ENCODE measurements around the gene TNS3. TPM values are rescaled to one million over a fixed set of nuclear protein-coding genes. Genes with fewer than 3 reads are reported as not detected.

TNS3 gene
- polyA plus RNA-seq, 3 donors: 5.2 to 30.3 (median 7.9) TPM

DNA sequence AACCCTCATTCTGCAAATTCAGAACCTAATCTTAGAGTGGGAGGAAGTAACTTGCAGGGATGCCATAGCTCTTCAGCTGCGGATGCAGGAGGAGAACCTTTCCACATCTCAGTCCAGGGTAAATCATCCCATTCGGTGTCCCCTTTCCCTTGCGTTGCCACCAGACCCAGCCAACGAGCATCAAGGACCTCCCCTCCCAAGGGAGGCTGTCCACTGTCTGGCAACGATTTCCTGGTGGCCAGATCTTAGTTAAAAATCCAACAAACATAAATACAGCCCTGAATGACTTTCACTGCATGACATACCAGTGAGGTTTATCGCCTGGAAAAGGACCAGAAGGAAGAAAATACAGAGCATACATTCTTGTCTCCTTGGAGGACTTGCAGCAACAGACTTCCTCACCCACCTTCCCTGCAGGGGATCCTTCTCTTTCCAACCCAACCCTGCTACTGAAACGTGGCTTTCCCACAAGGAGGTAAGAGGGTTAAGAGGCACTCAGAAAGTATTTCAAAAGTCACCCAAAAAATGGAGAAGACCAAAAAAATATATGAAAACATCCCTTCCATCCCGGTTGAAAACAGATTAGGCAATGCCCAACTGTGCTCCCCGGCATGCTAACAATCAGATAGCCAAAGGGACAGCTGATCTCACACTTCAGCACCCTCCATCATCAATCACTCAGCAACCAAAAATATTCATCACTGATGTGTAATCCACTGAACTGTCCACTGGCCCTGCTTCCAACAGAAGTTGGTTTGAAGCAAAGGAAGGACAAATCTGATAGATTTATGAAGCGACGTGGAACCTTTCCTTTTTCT is 206.6 kb downstream of the TNS3 start:
- Mint-ChIP-seq H3K4me1 (peaks cover 2% of the 10 kb centered on the region), H3K27ac (peak overlapping the region in 4 of 7 donors; percentile 16 to 57 (median 32)), H3K4me3 (no peak overlapping the region), H3K9me3 (no peaks in the 10 kb centered on the region), H3K27me3 (ENCODE audit: low read depth in 3 of 3) (peaks cover 0 to 2% (median 0%) of the 10 kb centered on the region in 3 donors), H3K36me3 (peaks cover 55 to 77% of the 10 kb centered on the region in 2 donors)
- Histone ChIP-seq H3K4me2 (replicated peaks; ENCODE audit: extremely low read depth, low read length, poor library complexity, severe bottlenecking) (no peak overlapping the region), H2AFZ (ENCODE audit: insufficient read depth, low read depth, low read length, poor library complexity, severe bottlenecking) (no peak overlapping the region), H3K79me2 (ENCODE audit: insufficient read depth, low read length) (no peaks in the 10 kb centered on the region), H3K4me1 (ENCODE audit: control insufficient read depth in 1 of 2, insufficient read depth in 2 of 2, low read length in 2 of 2) (no peaks in the 10 kb centered on the region), H3K9me3 (replicated peaks in 1 of 2; ENCODE audit: control insufficient read depth in 1 of 2, insufficient read depth in 1 of 2, low read length in 2 of 2) (no peaks in the 10 kb centered on the region), H3K9ac (ENCODE audit: insufficient read depth, low read length, poor library complexity, severe bottlenecking) (no peak overlapping the region), H3K27ac (ENCODE audit: low read depth in 1 of 2, low read length in 2 of 2) (no peak overlapping the region), H3K4me3 (replicated peaks in 1 of 3; ENCODE audit: low read depth in 2 of 3, low read length in 3 of 3) (no peak overlapping the region), H3K27me3 (ENCODE audit: control insufficient read depth in 2 of 2, insufficient read depth in 2 of 2, low read length in 2 of 2) (no peaks in the 10 kb centered on the region), H4K20me1 (ENCODE audit: insufficient read depth, low read length) (peaks cover 94% of the 10 kb centered on the region), H3K36me3 (replicated peaks in 1 of 2; ENCODE audit: control insufficient read depth in 1 of 2, insufficient read depth in 2 of 2, low read length in 2 of 2) (peaks cover 46 to 96% of the 10 kb centered on the region in 2 donors)
- intact Hi-C loops (cut with micrococcal nuclease): no loop called here
- TF ChIP-seq, protein P1, sequence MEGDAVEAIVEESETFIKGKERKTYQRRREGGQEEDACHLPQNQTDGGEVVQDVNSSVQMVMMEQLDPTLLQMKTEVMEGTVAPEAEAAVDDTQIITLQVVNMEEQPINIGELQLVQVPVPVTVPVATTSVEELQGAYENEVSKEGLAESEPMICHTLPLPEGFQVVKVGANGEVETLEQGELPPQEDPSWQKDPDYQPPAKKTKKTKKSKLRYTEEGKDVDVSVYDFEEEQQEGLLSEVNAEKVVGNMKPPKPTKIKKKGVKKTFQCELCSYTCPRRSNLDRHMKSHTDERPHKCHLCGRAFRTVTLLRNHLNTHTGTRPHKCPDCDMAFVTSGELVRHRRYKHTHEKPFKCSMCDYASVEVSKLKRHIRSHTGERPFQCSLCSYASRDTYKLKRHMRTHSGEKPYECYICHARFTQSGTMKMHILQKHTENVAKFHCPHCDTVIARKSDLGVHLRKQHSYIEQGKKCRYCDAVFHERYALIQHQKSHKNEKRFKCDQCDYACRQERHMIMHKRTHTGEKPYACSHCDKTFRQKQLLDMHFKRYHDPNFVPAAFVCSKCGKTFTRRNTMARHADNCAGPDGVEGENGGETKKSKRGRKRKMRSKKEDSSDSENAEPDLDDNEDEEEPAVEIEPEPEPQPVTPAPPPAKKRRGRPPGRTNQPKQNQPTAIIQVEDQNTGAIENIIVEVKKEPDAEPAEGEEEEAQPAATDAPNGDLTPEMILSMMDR (IDR thresholded peaks at IDR 0.05): no peak
- 92% methylated on average over 6 of the region's 11 CpGs for WGBS (ENCODE audit: insufficient coverage)
- DNase-seq: no peak

DNA sequence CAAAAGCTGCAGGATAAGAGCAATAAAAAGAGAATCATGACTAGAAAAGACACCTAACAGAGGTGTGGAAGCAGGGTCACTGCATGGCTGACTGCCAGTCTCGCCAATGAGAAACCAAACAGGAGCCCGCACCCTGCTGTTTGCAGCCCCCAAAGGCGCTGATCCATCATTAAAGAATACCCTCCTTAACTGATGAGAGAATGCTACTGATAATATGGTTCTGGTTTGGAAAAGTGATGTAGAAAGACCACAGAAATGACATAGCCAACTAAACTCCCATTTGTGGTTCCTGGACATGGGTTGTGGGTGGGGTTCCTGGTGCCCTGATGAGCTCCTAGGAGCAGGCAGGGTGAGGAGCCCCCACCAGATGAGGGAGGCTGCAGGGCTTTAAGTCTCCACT is 207.4 kb downstream of the TNS3 start:
- Histone ChIP-seq H3K4me1 (ENCODE audit: control insufficient read depth in 1 of 2, insufficient read depth in 2 of 2, low read length in 2 of 2) (no peaks in the 10 kb centered on the region), H3K27ac (ENCODE audit: low read depth in 1 of 2, low read length in 2 of 2) (no peak overlapping the region), H4K20me1 (ENCODE audit: insufficient read depth, low read length) (peaks cover 92% of the 10 kb centered on the region), H3K4me2 (replicated peaks; ENCODE audit: extremely low read depth, low read length, poor library complexity, severe bottlenecking) (no peak overlapping the region), H3K36me3 (replicated peaks in 1 of 2; ENCODE audit: control insufficient read depth in 1 of 2, insufficient read depth in 2 of 2, low read length in 2 of 2) (peaks cover 44 to 96% of the 10 kb centered on the region in 2 donors), H3K27me3 (ENCODE audit: control insufficient read depth in 2 of 2, insufficient read depth in 2 of 2, low read length in 2 of 2) (no peaks in the 10 kb centered on the region), H3K79me2 (ENCODE audit: insufficient read depth, low read length) (no peaks in the 10 kb centered on the region), H3K9me3 (replicated peaks in 1 of 2; ENCODE audit: control insufficient read depth in 1 of 2, insufficient read depth in 1 of 2, low read length in 2 of 2) (no peaks in the 10 kb centered on the region), H2AFZ (ENCODE audit: insufficient read depth, low read depth, low read length, poor library complexity, severe bottlenecking) (no peak overlapping the region), H3K4me3 (replicated peaks in 1 of 3; ENCODE audit: low read depth in 2 of 3, low read length in 3 of 3) (no peak overlapping the region), H3K9ac (ENCODE audit: insufficient read depth, low read length, poor library complexity, severe bottlenecking) (no peak overlapping the region)
- Mint-ChIP-seq H3K4me1 (peaks cover 2% of the 10 kb centered on the region), H3K4me3 (no peak overlapping the region), H3K36me3 (peaks cover 59 to 79% of the 10 kb centered on the region in 2 donors), H3K27ac (no peak overlapping the region), H3K27me3 (ENCODE audit: low read depth in 3 of 3) (peaks cover 0 to 2% (median 0%) of the 10 kb centered on the region in 3 donors), H3K9me3 (no peaks in the 10 kb centered on the region)
- no peak for DNase-seq
- TF ChIP-seq, protein P1 (IDR thresholded peaks at IDR 0.05): no peak
- WGBS (ENCODE audit: insufficient coverage): no CpG with 5 or more reads among the region's 3 CpGs
- intact Hi-C loops (cut with micrococcal nuclease): no loop called here

All from CD14-positive monocyte (primary cell).